ENCODE measurements around the gene FAM111A. TPM values are rescaled to one million over a fixed set of nuclear protein-coding genes. Genes with fewer than 3 reads are reported as not detected.

Gene FAM111A
- total RNA-seq, 1 experiment from 2014 or later: 20.1 TPM

DNA sequence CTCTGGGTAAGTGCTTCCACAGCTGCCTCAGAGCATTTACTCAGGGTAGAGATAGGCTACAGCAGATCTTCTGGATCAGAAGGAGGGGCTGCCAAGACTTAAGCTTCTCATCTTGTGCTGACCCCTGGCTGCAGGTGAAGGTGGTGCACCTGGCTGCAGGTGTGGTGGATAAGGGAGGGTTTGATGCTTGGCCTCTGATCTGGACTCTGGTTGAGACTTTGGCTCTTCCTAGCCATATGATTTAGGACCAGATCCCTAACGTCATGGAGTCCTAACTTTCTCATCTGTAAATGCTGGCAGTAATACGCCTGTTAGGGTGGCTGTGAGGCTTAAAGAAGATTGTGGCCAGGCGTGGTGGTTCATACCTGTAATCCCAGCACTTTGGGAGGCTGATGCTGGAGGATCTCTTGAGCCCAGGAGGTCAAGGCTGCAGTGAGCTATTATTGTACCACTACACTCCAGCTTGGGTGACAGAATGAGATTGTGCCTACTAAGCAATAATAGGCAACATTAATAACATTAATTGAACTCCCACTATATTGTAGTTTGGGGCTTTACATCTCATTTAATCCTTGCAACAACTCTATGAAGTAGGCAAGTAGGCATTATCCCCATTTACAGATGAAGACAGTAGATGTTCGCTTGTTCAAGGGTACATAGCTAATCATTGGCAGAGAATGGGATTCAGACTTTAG, 39.9 kb downstream of the FAM111A start:
- H3K4ac ChIP-seq (ENCODE audit: low read depth, low read length): no peak overlapping the region
- no peaks in the 10 kb centered on the region for H3K27me3 ChIP-seq (ENCODE audit: insufficient read depth, low read length)
- no peaks in the 10 kb centered on the region; the same call in 1 of the 2 replicates for H3K4me1 ChIP-seq (ENCODE audit: insufficient read depth, low read length)
- H3K4me2 ChIP-seq (ENCODE audit: insufficient read depth, insufficient read length, low read length): no peak overlapping the region
- no peak overlapping the region for H3K56ac ChIP-seq (ENCODE audit: insufficient read length, low read depth, low read length)
- Mint-ChIP-seq H3K9me3 (peaks cover 8 to 12% of the 10 kb centered on the region in 2 experiments; a peak in 3 of 5 replicates), H3K27me3 (ENCODE audit: low read depth) (no peaks in the 10 kb centered on the region; the same call in 1 of the 2 replicates), H3K36me3 (ENCODE audit: insufficient read depth in 1 of 3, low read depth in 3 of 3) (peaks cover 10 to 36% (median 30%) of the 10 kb centered on the region in 3 experiments; a peak in 6 of 7 replicates), H3K27ac (peak overlapping the region in 1 of 3 experiments; percentile 15; a peak in 1 of 7 replicates), H3K4me3 (no peak overlapping the region), H3K4me1 (peaks cover 20 to 39% of the 10 kb centered on the region in 2 experiments)
- peaks cover 6% of the 10 kb centered on the region for H3K79me1 ChIP-seq (ENCODE audit: insufficient read depth, low read depth, low read length, poor library complexity, severe bottlenecking)
- no peaks in the 10 kb centered on the region for H3K79me2 ChIP-seq (ENCODE audit: insufficient read depth, low read length)
- no peak overlapping the region for H3T11ph ChIP-seq (ENCODE audit: low read length)
- no peak overlapping the region for H3K9ac ChIP-seq (ENCODE audit: extremely low read depth, insufficient read length, low read length)
- no peak overlapping the region for H2BK15ac ChIP-seq (ENCODE audit: low read depth, low read length)
- WGBS (ENCODE audit: extremely low coverage, insufficient read length, low lambda C conversion rate): no CpG with 5 or more reads among the region's 4 CpGs
- H2BK120ac ChIP-seq (ENCODE audit: low read depth, low read length, poor library complexity, severe bottlenecking): no peak overlapping the region
- H3K23ac ChIP-seq (ENCODE audit: insufficient read length, low read depth, low read length): no peak overlapping the region
- H2BK5ac ChIP-seq (ENCODE audit: insufficient read length, low read length): no peak overlapping the region
- H2AK5ac ChIP-seq (ENCODE audit: insufficient read length, low read length): no peak overlapping the region
- no peak overlapping the region for H3K14ac ChIP-seq (ENCODE audit: insufficient read depth, low read length)
- H3K9me3 ChIP-seq (ENCODE audit: control insufficient read depth, low read depth, low read length): no peaks in the 10 kb centered on the region
- H4K5ac ChIP-seq (ENCODE audit: insufficient read length, low read depth, low read length): no peak overlapping the region
- no peak overlapping the region for H2BK20ac ChIP-seq (ENCODE audit: low read depth, low read length, poor library complexity, severe bottlenecking)
- H2BK12ac ChIP-seq (ENCODE audit: insufficient read length, low read depth, low read length): no peak overlapping the region
- no peaks in the 10 kb centered on the region for H3K23me2 ChIP-seq (ENCODE audit: insufficient read length, low read depth, low read length, poor library complexity, severe bottlenecking)
- DNase-seq: peak; percentile 81
- H2AFZ ChIP-seq (ENCODE audit: low read length): no peak overlapping the region
- TF ChIP-seq, protein P1, sequence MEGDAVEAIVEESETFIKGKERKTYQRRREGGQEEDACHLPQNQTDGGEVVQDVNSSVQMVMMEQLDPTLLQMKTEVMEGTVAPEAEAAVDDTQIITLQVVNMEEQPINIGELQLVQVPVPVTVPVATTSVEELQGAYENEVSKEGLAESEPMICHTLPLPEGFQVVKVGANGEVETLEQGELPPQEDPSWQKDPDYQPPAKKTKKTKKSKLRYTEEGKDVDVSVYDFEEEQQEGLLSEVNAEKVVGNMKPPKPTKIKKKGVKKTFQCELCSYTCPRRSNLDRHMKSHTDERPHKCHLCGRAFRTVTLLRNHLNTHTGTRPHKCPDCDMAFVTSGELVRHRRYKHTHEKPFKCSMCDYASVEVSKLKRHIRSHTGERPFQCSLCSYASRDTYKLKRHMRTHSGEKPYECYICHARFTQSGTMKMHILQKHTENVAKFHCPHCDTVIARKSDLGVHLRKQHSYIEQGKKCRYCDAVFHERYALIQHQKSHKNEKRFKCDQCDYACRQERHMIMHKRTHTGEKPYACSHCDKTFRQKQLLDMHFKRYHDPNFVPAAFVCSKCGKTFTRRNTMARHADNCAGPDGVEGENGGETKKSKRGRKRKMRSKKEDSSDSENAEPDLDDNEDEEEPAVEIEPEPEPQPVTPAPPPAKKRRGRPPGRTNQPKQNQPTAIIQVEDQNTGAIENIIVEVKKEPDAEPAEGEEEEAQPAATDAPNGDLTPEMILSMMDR (conservative IDR thresholded peaks at IDR 0.05): peak; percentile 86
- no peak overlapping the region for H3K18ac ChIP-seq (ENCODE audit: insufficient read length, low read depth, low read length)
- H4K8ac ChIP-seq (replicated peaks; ENCODE audit: insufficient read length, low read depth, low read length): no peak overlapping the region
- H3K27ac ChIP-seq (ENCODE audit: insufficient read length, low read depth, low read length): no peak overlapping the region
- no peak overlapping the region for H4K91ac ChIP-seq (ENCODE audit: insufficient read length, low read depth, low read length)
- H4K20me1 ChIP-seq (ENCODE audit: control insufficient read depth, insufficient read depth, insufficient read length): no peaks in the 10 kb centered on the region
